Measurements from ENCODE around the gene MEF2A. TPM values are rescaled to one million over a fixed set of nuclear protein-coding genes. Genes with fewer than 3 reads are reported as not detected.

The MEF2A gene
- total and polyA plus RNA-seq, 10 of the 15 experiments (the other 5 are each of a cell fraction or from before 2014, with no cell fraction given), result 7.2 to 46.7 (median 35.9) TPM

DNA sequence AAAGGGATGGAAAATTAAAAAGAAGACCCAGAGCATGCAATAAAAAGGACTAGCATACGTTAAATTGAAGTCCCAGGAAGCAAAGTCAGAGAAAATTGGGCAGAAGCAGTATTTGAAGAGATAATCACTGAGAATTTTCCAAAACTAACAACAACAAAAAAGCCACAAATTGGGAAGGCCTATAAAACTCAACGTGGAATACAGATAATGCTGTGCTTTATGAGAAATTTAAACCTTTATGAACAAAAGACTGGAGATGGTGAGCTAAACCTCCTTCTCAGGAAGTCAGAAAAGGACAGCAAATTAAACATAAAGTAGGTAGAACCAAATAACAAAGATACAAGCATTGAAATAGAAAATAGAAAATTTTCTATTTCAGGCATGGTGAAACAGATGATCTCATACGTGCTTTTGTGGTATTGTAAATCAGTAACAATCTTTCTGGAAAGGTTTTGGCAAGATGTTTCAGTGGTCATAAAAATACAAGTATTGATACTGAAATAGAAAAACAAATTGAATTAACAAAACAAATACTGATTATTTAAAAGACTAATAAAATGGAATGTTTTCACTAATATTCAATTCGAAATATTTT is 111.9 kb downstream of the MEF2A start:
- ChIA-PET SMC1A (ENCODE audit: uncharacterized antibody, unreplicated experiment) (interaction anchor here (0.6 to 1.4 kb wide), 5 partner anchors 9 to 176 kb away, joined by 3 to 4 read pairs (median 4); no protein-coding TSS in a partner anchor), CTCF (interaction anchor here (1.1 kb wide), 1 partner anchor 26 kb away, joined by 4 read pairs; no protein-coding TSS in a partner anchor), POLR2A (no interaction called here), RAD21 (ENCODE audit: unreplicated experiment) (interaction anchor here (0.9 kb wide), 1 partner anchor 27 kb away, joined by 3 read pairs; no protein-coding TSS in a partner anchor)
- ATAC-seq (peak; percentile 84), DNase-seq (ENCODE audit: low read depth, low spot score) (no peak), FAIRE-seq (peak; percentile 81)
- H3K4me2 ChIP-seq (ENCODE audit: control insufficient read depth, insufficient read depth), result peak overlapping the region; percentile 67; the same call in 1 of the 2 replicates
- no peak overlapping the region for H3K4me3 ChIP-seq
- H4K20me1 ChIP-seq (ENCODE audit: control insufficient read depth, insufficient read depth), result no peaks in the 10 kb centered on the region
- H3K36me3 ChIP-seq (ENCODE audit: control insufficient read depth in 2 of 2, insufficient read depth in 2 of 2, low read length in 1 of 2), result peaks cover 0 to 41% of the 10 kb centered on the region in 2 experiments
- no peak overlapping the region for H2AFZ ChIP-seq (ENCODE audit: control insufficient read depth, low read depth, low read length)
- no peaks in the 10 kb centered on the region; the same call in 2 of the 3 replicates for H3K9me3 ChIP-seq (replicated peaks; ENCODE audit: control insufficient read depth, insufficient read depth, low read length)
- H3K79me2 ChIP-seq (ENCODE audit: control insufficient read depth, insufficient read depth, low read length), result no peaks in the 10 kb centered on the region
- H3K4me1 ChIP-seq (ENCODE audit: control insufficient read depth, insufficient read depth, low read length), result peaks cover 7% of the 10 kb centered on the region
- intact Hi-C loops (cut with micrococcal nuclease; ENCODE audit: unreplicated experiment) (no loop called here), in situ Hi-C loops (cut with MboI) (no loop called here)
- H3K27me3 ChIP-seq (replicated peaks in 1 of 2; ENCODE audit: control insufficient read depth in 2 of 2, insufficient read depth in 2 of 2, low read length in 1 of 2), result no peaks in the 10 kb centered on the region
- BruUV-seq (replicated peaks), result no TSS peak
- H3K9ac ChIP-seq (ENCODE audit: control insufficient read depth, insufficient read depth, low read length), result no peak overlapping the region
- H3K27ac ChIP-seq (ENCODE audit: control insufficient read depth, insufficient read depth), result peak overlapping the region; percentile 68; the same call in 1 of the 2 replicates
- 79% methylated on average over 4 of the region's 4 CpGs for WGBS (ENCODE audit: insufficient coverage, insufficient replicate concordance, low lambda C conversion rate, missing lambda C conversion rate)
- TF ChIP-seq, protein P1, sequence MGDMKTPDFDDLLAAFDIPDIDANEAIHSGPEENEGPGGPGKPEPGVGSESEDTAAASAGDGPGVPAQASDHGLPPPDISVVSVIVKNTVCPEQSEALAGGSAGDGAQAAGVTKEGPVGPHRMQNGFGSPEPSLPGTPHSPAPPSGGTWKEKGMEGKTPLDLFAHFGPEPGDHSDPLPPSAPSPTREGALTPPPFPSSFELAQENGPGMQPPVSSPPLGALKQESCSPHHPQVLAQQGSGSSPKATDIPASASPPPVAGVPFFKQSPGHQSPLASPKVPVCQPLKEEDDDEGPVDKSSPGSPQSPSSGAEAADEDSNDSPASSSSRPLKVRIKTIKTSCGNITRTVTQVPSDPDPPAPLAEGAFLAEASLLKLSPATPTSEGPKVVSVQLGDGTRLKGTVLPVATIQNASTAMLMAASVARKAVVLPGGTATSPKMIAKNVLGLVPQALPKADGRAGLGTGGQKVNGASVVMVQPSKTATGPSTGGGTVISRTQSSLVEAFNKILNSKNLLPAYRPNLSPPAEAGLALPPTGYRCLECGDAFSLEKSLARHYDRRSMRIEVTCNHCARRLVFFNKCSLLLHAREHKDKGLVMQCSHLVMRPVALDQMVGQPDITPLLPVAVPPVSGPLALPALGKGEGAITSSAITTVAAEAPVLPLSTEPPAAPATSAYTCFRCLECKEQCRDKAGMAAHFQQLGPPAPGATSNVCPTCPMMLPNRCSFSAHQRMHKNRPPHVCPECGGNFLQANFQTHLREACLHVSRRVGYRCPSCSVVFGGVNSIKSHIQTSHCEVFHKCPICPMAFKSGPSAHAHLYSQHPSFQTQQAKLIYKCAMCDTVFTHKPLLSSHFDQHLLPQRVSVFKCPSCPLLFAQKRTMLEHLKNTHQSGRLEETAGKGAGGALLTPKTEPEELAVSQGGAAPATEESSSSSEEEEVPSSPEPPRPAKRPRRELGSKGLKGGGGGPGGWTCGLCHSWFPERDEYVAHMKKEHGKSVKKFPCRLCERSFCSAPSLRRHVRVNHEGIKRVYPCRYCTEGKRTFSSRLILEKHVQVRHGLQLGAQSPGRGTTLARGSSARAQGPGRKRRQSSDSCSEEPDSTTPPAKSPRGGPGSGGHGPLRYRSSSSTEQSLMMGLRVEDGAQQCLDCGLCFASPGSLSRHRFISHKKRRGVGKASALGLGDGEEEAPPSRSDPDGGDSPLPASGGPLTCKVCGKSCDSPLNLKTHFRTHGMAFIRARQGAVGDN (IDR thresholded peaks at IDR 0.05), result no peak
- TF ChIP-seq POLR2A (IDR thresholded peaks at IDR 0.05; ENCODE audit: low read depth, low read length) (no peak), BRCA1 (IDR thresholded peaks at IDR 0.05; ENCODE audit: low read depth, low read length) (no peak), SMARCA5 (IDR thresholded peaks at IDR 0.05) (no peak), ETV6 (conservative IDR thresholded peaks at IDR 0.05 in 1 of 2, IDR thresholded peaks at IDR 0.05 in 1 of 2; ENCODE audit: borderline replicate concordance in 1 of 2, low read depth in 1 of 2) (no peak), MEF2B (IDR thresholded peaks at IDR 0.05; ENCODE audit: partially characterized antibody, poor library complexity, severe bottlenecking) (peak; percentile 93), HDAC6 (IDR thresholded peaks at IDR 0.05; ENCODE audit: unreplicated experiment) (no peak), PAX5 (IDR thresholded peaks at IDR 0.05; ENCODE audit: borderline replicate concordance, low read depth, low read length) (no peak), ESRRA (IDR thresholded peaks at IDR 0.05; ENCODE audit: low read length) (no peak), YY1 (IDR thresholded peaks at IDR 0.05; ENCODE audit: low read depth, low read length) (no peak)
- TF ChIP-seq, protein P2, sequence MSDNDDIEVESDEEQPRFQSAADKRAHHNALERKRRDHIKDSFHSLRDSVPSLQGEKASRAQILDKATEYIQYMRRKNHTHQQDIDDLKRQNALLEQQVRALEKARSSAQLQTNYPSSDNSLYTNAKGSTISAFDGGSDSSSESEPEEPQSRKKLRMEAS (IDR thresholded peaks at IDR 0.05; ENCODE audit: low read depth, low read length), result no peak
- TF ChIP-seq, protein P3, sequence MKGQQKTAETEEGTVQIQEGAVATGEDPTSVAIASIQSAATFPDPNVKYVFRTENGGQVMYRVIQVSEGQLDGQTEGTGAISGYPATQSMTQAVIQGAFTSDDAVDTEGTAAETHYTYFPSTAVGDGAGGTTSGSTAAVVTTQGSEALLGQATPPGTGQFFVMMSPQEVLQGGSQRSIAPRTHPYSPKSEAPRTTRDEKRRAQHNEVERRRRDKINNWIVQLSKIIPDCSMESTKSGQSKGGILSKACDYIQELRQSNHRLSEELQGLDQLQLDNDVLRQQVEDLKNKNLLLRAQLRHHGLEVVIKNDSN (IDR thresholded peaks at IDR 0.05; ENCODE audit: borderline replicate concordance, extremely low read length, insufficient read depth, low read depth, low read length), result no peak
- TF ChIP-seq, protein P4, sequence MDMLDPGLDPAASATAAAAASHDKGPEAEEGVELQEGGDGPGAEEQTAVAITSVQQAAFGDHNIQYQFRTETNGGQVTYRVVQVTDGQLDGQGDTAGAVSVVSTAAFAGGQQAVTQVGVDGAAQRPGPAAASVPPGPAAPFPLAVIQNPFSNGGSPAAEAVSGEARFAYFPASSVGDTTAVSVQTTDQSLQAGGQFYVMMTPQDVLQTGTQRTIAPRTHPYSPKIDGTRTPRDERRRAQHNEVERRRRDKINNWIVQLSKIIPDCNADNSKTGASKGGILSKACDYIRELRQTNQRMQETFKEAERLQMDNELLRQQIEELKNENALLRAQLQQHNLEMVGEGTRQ (IDR thresholded peaks at IDR 0.05; ENCODE audit: borderline replicate concordance, low read depth, low read length), result no peak
- TF ChIP-seq, protein P5, sequence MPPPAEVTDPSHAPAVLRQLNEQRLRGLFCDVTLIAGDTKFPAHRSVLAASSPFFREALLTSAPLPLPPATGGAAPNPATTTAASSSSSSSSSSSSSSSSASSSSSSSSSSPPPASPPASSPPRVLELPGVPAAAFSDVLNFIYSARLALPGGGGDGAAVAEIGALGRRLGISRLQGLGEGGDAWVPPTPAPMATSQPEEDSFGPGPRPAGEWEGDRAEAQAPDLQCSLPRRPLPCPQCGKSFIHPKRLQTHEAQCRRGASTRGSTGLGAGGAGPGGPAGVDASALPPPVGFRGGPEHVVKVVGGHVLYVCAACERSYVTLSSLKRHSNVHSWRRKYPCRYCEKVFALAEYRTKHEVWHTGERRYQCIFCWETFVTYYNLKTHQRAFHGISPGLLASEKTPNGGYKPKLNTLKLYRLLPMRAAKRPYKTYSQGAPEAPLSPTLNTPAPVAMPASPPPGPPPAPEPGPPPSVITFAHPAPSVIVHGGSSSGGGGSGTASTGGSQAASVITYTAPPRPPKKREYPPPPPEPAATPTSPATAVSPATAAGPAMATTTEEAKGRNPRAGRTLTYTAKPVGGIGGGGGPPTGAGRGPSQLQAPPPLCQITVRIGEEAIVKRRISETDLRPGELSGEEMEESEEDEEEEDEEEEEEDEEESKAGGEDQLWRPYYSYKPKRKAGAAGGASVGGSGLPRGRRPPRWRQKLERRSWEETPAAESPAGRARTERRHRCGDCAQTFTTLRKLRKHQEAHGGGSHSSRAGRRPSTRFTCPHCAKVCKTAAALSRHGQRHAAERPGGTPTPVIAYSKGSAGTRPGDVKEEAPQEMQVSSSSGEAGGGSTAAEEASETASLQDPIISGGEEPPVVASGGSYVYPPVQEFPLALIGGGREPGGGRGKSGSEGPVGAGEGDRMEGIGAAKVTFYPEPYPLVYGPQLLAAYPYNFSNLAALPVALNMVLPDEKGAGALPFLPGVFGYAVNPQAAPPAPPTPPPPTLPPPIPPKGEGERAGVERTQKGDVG (CRISPR knock-in tag; IDR thresholded peaks at IDR 0.05), result no peak
